SK-N-MC (cell line): ENCODE data around the gene GSK3B.

ENCODE experiments used
- EZH2 ChIP-seq: fragments of 200-600 bp; sonication (generic); IDR thresholded peaks from one replicate; pipeline ENCODE4 v1.6.1; 2017; ENCODE audit warnings: antibody characterized with exemption
- FOXP2 ChIP-seq: optimal IDR thresholded peaks from 2 replicates; pipeline ENCODE3; 2011; ENCODE audit warnings: mild to moderate bottlenecking, moderate library complexity; ENCODE audit not compliant: insufficient read depth; ENCODE audit errors: extremely low read length, control extremely low read depth
- POLR2AphosphoS5 ChIP-seq: IDR thresholded peaks from 2 replicates; pipeline ENCODE4 v1.6.1; 2012; ENCODE audit warnings: mild to moderate bottlenecking, low read depth, low read length, borderline replicate concordance

- no peak for TF ChIP-seq EZH2
- TF ChIP-seq POLR2AphosphoS5: no peak
- no peak for TF ChIP-seq FOXP2
Observed at GRCh38 chr3:119783883-119784282, 310.4 kb downstream of the GSK3B start.
